Stimulated activated CD8-positive, alpha-beta memory T cell treated with anti-CD3 and anti-CD28 coated beads, Interleukin-12 subunit alpha, Interleukin-12 subunit beta, amount 100 ng/mL, for 4 hours (primary cell): ENCODE data around the gene RNASE2.
"Not testable (repeated sequence)": the region's sequence is repeated elsewhere in the genome, so short reads cannot be mapped to it uniquely, and the experiment has no call there.

Source experiments
- DNase-seq: peaks from one replicate; pipeline ENCODE4 v3.0.0-alpha.2; 2020; ENCODE audit warnings: low read depth

The RNASE2 gene

DNA sequence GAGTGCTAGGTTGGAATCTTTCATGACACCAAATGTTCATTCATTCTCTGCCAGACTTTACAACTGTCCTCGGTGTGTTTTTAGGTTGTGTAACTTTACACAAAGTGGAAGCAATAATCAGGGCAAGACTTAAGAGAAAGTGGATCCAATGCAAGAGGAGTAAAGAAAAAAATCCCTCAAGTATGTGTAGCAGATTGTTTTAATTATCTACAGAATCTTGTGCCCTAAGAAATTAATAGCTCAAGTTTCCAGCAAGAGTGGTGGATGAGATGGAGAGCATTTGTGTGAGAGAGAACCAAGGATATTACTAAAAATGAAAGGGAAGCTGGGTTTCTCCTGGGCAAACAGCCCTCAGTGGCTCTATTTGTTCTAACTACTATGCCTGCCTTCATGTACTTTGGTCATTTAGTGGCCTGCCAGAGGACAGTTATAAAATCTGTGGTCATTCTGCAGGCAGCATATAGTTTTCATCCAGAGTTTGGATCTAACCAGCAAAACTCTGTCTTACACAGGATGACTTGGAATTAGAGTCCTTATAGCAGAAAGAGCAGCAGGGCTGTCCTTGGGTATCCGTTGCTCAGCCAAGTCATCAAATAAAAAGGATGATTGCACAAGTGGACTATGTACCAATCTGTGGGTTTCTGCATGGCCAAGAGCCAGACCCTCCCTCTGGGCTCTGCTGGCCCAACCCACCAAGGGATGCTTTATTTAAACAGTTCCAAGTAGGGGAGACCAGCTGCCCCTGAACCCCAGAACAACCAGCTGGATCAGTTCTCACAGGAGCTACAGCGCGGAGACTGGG lies at the start of gene RNASE2:
RNASE2 (plus strand) TSS at position 752 of the 802 bp plus-strand sequence. CDS start 285 bp downstream, outside the sequence.
- DNase-seq = not testable (repeated sequence)

DNA sequence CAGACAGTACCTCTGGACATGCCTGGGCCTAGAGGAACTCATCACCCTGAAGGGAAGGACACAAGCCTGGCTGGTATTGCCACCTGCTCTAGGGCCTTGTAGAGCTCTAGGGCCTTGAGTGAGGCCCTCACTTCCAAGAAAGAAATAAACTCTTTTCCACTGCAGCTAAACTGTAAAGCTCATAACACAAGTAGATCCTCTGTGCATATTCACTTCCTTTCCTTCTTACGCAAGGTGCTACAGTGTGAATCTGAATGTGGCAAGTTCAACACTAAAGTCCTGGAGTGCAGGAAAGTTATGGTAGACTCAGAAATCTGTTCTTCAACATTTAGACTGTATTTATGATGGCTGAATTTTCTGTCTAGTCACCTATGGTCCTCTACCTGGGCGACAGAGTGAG lies 49.6 kb upstream of the RNASE2 start:
- no peak for DNase-seq

GRCh38 chr14:20907214-20907613 lies 48.1 kb upstream of the RNASE2 start:
- no peak for DNase-seq

- not testable (repeated sequence) for DNase-seq
Measured at GRCh38 chr14:20910822-20911221, 44.5 kb upstream of the RNASE2 start.

DNA sequence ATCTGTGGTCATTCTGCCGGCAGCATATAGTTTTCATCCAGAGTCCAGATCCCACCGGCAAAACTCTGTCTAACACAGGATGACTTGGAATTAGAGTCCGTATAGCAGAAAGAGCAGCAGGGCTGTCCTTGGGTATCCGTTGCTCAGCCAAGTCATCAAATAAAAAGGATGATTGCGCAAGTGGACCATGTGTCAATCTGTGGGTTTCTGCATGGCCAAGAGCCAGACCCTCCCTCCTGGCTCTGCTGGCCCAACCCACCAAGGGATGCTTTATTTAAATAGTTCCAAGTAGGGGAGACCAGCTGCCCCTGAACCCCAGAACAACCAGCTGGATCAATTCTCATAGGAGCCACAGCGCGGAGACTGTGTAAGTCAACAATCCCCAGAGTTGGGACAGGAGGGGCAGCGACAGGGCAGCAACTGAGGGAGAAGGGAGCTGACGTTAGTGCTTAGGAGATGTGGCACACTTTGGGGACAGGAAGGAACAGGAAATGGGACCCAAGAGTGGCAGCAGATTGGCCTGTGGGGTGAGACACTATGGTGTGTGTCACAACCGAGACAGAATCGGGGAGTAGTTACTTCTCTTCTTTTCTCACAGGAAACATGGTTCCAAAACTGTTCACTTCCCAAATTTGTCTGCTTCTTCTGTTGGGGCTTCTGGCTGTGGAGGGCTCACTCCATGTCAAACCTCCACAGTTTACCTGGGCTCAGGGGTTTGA lies 36.1 kb upstream of the RNASE2 start:
- not testable (repeated sequence) for DNase-seq

GRCh38 chr14:20923766-20924297 lies 31.5 kb upstream of the RNASE2 start:
- not testable (repeated sequence) for DNase-seq

GRCh38 chr14:20934148-20934762 lies 21.0 kb upstream of the RNASE2 start:
- no peak for DNase-seq

DNA sequence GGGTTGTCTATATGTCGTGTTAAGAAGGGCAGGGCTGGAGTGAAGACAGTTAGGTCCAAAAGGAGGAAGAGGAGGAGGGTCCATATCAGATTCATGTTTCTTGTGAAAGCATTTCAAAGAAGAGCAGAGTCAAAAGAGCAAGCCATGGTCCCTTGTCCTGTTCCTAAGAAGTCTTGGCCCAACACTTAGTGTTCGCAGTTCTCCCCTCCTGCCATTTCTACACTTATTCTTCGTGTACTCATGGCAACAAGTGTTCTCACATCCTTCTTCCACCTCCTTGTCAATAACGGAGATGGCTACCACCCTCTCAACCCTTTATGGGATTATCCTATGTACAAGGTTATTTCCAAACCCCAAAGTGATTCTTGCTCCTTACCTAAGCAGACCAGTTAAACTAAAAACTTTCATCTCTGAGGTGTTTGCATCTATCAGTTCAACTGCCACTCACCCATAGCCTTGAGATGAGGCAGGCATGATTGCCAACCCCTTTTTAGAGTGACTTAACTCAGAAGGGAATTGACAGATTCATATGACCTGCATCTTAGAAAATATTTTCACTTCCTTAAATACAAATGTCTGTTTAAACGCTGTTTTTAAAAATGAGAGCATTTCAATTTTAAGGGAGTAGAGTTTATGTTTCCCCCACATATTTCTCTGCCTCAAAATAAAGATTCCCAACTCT lies 19.8 kb upstream of the RNASE2 start:
- DNase-seq = no peak

DNA sequence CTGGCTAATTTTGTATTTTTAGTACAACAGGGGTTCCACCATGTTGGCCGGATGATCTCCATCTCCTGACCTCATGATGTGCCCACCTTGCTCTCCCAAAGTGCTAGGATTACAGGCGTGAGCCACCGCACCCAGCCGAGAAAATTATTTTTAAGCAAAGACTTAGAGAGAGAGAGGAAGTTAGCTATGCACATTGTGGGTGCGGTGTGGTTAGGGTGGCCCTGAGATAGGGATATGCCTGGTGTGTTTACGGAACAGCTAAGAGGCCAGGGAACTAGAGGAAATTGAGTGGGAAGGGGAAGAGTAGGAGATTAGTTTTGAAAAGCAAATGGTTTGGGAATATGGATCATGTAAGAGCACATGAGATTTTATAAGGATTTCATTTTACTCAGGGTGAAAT lies 10.1 kb upstream of the RNASE2 start:
- not testable (repeated sequence) for DNase-seq

DNA sequence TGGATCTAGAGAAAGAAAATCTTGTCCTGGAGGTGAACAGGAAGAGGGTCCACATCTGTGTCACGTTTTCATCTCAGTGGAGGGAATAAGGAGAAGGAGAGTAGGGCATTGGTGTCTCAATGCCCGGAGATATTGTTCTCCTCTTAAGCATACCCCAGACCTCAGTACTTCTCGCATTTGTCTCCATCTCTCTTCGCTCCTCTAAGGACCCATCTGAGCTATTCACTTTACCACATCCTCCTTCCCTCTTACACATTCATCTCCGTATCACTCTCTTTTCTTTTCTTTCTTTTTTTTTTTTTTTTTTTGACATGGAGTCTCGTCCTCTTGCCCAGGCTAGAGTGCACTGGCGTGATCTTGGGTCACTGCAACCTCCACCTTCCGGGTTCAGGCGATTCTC lies 8.6 kb upstream of the RNASE2 start:
- DNase-seq = not testable (repeated sequence)

- not testable (repeated sequence) for DNase-seq
Measured at GRCh38 chr14:20955538-20955873, 219 bp downstream of the RNASE2 start.

DNA sequence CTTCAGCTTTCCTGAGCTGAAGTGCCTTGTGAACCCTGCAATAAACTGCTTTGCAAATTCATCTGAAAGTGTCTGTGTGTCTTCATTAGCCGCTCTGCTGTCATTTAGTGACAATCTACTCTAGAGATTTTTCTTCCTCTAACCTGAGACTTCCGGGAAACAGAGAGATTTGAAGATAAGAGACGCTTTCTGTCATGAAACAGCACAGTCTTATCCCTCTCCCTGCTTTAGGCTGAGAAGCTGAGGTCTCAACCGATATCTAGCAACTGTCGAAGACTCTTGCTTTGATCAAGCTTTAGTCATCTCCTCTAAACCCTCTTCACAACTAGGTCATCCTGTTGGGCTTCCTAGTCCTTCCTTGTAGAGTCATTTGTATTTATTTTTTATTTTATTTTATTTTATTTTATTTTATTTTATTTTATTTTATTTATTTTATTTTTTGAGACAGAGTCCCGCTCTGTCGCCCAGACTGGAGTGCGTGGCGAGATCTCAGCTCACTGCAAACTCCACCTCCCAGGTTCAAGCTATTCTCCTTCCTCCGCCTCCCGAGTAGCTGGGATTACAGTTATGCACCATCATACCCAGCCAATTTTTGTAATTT lies 1.2 kb downstream of the RNASE2 start:
- DNase-seq = no peak

DNA sequence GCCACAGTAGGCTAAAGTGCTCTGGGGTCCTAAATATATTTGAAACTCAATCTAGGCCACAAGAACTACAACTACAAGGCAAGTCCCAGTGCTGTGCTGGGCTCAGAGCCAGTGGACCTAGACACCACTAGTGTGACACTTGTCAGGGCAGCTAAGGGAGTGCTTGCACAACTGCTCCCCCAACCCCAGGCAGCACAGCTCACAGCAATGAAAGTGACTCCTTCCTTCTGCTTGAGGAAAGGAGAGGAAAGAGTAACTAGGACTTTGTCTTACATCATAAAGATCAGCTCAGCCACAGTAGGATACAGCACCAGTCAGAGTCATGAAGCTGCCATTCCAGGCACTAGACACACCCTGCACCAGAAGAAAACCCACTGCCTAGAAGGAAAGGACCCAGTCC lies 3.7 kb downstream of the RNASE2 start:
- not testable (repeated sequence) for DNase-seq

DNA sequence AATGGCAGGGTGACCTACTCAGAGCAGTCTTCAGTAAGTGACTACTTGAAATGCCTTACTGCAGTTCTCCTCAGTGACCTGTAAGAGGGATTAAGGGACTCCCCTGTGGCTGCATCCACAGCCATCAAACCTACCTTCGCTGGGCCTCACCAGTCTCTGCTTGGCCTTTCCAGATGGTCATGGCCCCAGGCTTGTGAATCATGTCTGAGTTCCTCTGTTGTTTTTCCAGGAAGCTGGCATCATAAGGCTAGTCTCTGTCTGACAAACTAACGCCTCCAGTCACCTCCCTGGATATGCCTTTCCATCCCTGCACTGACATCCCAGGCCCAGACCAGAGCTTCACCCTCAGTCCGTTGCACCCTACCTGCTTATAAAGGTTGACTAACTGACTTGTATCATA lies 14.0 kb downstream of the RNASE2 start:
- DNase-seq = no peak

DNA sequence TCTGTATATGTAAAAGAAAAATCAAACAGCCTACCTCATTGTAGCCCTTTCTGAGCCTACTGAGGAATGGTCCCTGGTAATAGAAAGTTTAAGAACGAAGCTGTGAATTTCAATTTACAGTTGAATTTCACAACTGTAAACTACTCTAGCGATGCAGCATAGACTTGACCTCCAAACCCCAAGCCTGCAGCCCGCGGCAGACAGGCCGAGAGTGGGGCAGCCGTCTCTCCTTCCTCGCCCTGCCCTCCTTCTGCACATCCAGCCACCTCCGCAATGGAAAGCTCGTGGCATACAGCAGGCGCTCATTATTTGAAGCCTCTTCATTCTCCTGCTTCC lies 15.3 kb downstream of the RNASE2 start:
- no peak for DNase-seq

GRCh38 chr14:20970983-20971704 lies 15.9 kb downstream of the RNASE2 start:
- peak; percentile 55 for DNase-seq

- DNase-seq = no peak
Measured at GRCh38 chr14:20971705-20972021, 16.4 kb downstream of the RNASE2 start.

DNA sequence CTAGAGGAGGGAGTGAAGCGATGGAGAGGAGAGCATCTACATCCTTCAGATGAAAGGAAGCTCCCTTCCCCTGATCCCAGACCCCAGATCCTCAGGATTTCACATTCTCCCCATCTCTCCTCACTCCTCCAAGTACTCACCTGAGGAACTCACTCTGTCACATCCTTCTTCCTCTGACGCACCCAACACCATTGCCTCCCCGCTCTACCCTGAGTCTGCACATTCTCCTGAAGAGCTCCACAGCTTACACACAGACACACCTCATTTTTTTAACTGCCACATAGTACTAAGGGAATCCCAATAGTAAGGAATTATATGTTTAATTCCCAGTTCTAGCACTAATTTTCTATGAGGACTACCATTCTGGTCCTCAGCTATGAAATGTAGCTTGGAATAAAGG lies 18.2 kb downstream of the RNASE2 start:
- no peak for DNase-seq

DNA sequence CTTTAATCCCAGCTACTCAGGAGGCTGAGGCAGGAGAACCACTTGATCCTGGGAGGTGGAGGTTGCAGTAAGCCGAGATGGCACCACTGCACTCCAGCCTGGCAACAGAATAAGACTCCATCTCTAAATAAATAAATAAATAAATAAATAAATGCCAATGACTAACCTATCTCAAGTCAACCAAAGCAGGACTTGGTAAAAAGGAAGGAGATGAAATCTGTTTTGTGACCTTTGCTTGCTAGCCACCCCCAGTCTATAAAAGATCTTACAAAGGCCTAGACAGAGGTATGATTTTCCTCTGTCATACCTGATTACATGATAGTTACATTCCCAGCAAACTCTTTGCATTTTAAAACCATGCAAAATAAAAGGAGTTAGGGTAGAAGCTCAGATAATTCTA lies 21.0 kb downstream of the RNASE2 start:
- DNase-seq = no peak

DNA sequence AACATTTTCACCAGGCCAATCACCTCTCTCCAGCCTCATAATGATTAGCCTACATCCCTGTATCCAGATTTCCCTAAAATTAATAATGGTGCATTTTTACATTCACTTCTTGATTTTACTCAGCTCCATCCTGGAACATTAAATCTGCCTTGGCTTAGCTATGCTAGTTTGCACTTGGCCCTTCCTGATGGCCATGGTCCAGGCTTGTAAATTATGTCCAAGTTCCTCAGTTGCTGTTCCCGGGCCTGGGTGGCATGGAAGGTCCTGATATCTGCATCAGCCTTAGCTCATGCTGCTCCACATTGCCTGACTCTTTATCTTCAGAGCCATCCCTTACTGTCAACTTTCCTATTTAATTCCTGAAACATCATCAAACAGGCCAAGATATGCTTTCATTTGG lies 23.4 kb downstream of the RNASE2 start:
- DNase-seq = no peak

GRCh38 chr14:20980906-20981305 lies 25.6 kb downstream of the RNASE2 start:
- DNase-seq = no peak
